HG03139 (cell line): ENCODE data around the gene MAGEA4.
"Not testable (repeated sequence)": the region's sequence is repeated elsewhere in the genome, so short reads cannot be mapped to it uniquely, and the experiment has no call there.

Source experiments
- ATAC-seq: cut with Tn5 transposase; IDR thresholded peaks from one replicate; pipeline ENCODE4 v1.9.1; 2021; ENCODE audit not compliant: unreplicated experiment

Gene MAGEA4, protein sequence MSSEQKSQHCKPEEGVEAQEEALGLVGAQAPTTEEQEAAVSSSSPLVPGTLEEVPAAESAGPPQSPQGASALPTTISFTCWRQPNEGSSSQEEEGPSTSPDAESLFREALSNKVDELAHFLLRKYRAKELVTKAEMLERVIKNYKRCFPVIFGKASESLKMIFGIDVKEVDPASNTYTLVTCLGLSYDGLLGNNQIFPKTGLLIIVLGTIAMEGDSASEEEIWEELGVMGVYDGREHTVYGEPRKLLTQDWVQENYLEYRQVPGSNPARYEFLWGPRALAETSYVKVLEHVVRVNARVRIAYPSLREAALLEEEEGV

GRCh38 chrX:151912780-151913179, at the start of gene MAGEA4:
TSS of gene MAGEA4 (plus strand) at chrX:151912889. CDS start at chrX:151923665, 10,776 bp downstream.
- ATAC-seq: no peak

- no peak for ATAC-seq
Measured at GRCh38 chrX:151870602-151871001, 42.1 kb upstream of the MAGEA4 start.

DNA sequence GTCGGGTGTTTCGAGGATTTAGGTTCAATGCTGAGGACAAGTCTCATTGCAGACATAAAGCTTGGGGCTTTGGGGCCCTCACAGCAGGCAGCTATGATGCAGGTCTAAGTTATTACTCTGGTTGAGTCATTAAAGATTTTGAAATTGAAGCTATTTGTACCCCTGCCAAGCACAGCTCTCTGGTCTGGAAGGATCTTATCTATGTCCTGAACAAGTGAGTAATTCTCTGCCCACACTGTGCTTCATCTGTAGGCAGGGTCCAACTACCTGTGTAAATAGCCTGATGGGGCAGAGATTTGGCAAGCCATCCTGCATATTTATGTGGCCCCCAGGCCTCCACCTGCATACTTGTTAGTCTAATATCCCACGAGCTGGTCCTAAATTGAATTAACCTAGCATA, 41.4 kb upstream of the MAGEA4 start:
- no peak for ATAC-seq

DNA sequence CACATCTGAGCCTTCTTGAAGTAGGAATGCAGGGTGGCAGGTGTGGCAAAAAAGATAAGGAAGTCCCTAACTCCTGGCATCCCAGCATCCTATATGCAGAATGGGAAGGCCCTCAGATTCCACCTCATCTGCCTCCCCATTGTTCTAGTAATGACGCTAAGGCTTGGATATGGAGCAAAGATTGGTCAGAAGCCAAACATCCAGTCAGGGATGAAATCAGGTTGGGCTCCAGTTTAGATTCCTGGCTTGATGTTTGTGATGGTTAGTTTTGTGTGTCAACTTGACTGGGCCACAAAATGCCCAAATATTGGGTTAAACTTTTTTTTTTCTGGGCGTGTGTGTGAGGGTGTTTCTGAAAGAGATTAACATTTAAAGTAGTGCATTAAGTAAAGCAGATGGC, 39.6 kb upstream of the MAGEA4 start:
- ATAC-seq: no peak

DNA sequence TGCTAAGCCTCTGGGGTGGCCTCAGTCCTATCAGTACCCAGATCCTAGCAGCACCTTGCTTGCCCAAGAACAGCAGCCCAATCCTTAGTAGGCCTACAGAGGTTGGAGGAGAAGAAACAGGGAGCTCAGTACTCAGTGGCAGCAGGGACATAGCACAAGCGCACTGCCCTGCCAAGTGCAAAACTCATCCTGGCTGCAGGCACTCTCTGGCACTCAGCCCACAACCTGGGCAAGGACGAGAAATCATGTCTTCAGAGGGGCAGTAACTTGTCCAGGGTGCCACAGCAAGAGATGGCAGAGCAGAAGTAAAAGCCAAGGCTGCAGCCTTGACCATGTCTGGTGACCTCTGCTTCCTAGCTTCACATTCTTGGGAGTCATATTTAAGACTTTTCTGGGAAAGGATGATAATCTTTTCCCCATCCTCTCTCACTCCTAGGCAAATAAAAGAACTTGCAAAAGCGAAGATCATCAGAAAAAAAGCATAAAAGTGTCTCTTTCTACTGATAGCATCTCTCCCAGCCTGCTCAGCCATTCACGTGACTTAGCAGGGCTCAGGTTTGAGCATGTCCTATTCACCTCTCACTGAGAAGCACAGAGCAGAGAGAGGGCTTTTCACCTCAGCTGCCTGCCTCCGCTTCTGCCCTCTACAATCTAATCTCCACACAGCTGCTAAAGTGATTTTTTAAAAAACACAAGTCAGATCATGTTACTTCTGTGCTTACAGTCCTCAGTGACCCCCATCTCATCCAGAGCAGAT, 37.2 kb upstream of the MAGEA4 start:
- no peak for ATAC-seq

DNA sequence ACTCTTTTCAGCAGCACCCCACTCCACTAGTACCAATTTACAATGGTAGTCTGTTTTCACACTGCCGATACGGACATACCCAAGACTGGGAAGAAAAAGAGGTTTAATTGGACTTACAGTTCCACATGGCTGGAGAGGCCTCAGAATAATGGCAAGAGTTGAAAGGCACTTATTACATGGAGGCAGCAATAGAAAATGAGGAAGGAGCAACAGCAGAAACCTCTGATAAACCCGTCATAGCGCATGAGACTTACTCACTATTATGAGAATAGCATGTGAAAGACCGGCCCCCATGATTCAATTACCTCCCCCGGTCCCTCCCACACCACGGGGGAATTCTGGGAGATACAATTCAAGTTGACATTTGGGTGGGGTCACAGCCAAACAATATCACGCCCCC, 34.1 kb upstream of the MAGEA4 start:
- ATAC-seq: no peak

GRCh38 chrX:151879856-151880255, 32.8 kb upstream of the MAGEA4 start:
- ATAC-seq: no peak

GRCh38 chrX:151880895-151881294, 31.8 kb upstream of the MAGEA4 start:
- no peak for ATAC-seq

- ATAC-seq: no peak
Measured at GRCh38 chrX:151889421-151889820, 23.3 kb upstream of the MAGEA4 start.

DNA sequence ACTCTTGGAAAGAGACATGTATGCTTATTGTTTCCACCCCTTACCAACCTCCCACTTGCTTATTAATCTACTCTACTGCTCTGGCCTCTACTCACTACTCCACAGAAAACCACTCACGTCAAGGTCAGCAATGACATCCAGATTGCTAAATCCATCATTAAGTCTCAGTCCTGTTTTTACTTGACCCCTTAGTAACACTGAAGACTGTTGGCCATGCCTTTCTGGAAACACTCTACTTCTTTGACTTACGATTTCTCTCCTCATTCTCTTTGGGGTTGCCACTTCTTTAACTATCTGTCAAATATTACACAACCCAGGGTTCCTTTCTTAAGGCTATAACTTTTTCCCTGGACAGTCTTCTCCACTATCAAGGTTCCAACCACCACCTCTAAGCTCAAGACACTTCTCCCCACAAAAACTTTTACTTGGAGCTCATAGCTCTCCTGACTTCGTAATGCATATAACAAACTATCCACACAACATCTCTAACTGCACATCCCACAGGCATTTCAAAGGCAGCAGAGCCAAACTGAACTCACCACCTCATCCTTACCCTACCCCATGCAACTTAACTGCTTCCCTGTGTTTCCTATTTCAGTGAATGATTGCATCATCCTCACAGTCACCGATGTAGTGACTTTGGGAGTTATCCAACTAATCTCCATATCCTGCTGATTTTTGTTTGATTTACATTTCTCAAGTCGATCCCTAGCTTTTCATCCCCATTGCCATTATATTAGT, 15.8 kb upstream of the MAGEA4 start:
- ATAC-seq: no peak

- ATAC-seq: no peak
Measured at GRCh38 chrX:151899622-151900021, 13.1 kb upstream of the MAGEA4 start.

- no peak for ATAC-seq
Measured at GRCh38 chrX:151901826-151902225, 10.9 kb upstream of the MAGEA4 start.

DNA sequence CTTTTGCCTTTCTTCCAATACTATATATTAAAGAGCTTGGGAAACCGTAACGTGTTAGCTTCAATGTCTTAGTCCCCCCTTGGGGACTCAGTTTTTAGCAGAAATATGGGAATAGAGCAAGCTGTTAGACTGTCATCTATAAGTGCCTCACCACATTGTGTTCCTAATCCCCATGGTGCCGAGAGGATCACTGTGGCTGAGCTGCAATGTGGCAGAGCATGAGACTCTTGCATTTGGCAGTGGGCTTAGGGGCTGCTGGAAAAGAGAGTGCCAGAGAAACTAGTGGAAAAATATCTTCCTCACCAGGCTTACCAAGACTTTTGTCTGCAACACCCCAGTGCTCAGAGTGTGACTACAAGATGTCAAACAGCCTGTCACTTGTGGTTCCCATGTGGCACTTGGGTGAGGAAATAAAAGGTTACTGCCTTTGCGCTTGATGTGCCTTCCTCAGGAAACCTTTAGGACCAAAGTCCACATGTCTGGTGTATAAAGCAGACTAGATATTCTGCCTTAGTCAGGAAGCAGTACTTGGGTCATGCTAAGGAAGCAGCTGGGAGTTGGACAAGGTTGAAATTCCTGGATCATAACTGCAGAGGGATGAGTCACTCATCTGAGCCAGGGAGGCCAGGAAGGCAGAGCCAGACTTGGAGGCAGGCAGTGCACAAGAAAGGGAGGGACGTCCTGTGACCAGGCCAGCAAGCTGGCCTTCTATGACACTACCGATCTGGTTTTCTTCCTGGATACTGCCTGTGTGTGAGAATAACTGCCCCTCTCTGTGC, 9.7 kb upstream of the MAGEA4 start:
- ATAC-seq: no peak

DNA sequence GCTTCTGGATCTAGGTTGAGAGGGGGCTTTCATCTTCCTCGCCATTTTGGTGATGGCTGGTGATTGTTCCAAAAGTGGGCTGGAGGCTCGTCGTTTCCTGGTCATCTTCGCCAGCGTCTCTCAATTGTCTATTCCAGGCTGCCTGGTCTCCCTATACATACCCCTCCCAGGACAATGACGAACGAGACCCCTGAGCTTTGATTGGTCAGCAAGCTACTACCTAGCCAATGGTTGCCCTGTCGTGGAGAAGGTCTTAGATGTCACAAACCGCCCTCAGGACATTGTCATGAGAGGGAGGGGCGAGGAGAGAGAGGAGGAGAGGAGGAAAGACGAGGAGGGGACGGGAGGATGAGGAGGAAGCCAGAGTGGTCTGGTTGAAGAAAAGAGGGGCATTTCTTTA, 7.7 kb upstream of the MAGEA4 start:
- ATAC-seq: no peak

- ATAC-seq: no peak
Measured at GRCh38 chrX:151912221-151912620, 468 bp upstream of the MAGEA4 start.

DNA sequence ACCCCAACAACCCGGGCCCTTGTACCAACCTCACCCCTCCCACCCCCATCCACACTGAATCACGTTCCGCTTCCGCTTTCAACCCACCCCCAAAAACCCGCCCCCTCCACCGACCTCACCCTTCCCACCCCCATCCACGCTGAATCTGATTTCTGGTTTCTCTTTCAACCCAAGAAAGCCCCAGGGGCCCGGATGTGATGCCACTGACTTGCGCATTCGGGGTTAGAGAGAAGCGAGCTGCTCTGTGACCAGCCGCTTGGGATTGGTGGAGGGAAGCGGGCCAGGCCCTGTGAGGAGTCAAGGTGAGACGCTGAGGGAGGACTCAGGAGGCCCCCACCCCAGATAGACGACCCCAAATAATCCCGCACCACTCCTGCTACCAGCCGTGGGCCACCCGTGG, 6.0 kb downstream of the MAGEA4 start:
- not testable (repeated sequence) for ATAC-seq

GRCh38 chrX:151919610-151920009, 6.9 kb downstream of the MAGEA4 start:
- no peak for ATAC-seq

DNA sequence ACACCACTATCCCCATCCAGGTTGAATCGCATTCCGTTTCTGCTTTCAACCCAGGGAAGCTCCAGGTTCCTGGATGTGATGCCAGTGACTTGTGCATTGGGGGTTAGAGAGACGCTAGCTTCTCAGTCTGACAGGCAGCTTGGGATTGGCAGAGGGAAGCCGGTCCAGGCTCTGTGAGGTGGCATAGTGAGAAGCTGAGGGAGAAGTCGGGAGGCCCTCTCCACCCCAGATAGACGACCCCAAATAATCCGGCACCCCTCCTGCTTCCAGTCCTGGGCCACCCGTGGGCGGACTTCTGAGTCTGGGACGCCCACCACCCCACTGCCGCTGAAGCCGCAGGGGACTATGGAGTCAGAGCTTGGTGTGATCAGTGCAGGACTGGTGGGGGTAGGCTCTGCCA, 7.4 kb downstream of the MAGEA4 start:
- ATAC-seq: no peak

GRCh38 chrX:151920530-151920929, 7.8 kb downstream of the MAGEA4 start:
- ATAC-seq: no peak

GRCh38 chrX:151921292-151921691, 8.6 kb downstream of the MAGEA4 start:
- ATAC-seq: no peak

GRCh38 chrX:151921866-151922265, 9.2 kb downstream of the MAGEA4 start:
- no peak for ATAC-seq
